GM18505 (cell line): ENCODE measurements around the gene RAI1.
A peak's percentile ranks its signal among the peaks of the same experiment; 100 is the strongest.

Experiments used
- ATAC-seq: cut with Tn5 transposase; IDR thresholded peaks from one replicate; pipeline ENCODE4 v1.9.1; 2021; ENCODE audit not compliant: unreplicated experiment
- POLR2A ChIP-seq: IDR thresholded peaks from 4 replicates; pipeline ENCODE4 v1.6.1; 2011; ENCODE audit warnings: borderline replicate concordance; ENCODE audit not compliant: insufficient read depth, insufficient read length; ENCODE audit errors: extremely low read depth

Gene RAI1

GRCh38 chr17:17849147-17849820 is 168.0 kb downstream of the RAI1 start:
- ATAC-seq = no peak
- TF ChIP-seq POLR2A = peak; percentile 27

GRCh38 chr17:17849845-17850373 is 168.7 kb downstream of the RAI1 start:
- TF ChIP-seq POLR2A = no peak
- ATAC-seq = no peak

GRCh38 chr17:17851103-17852002 is 170.1 kb downstream of the RAI1 start:
- TF ChIP-seq POLR2A = no peak
- no peak for ATAC-seq

- TF ChIP-seq POLR2A = no peak
Measured at GRCh38 chr17:17852930-17853329, 171.7 kb downstream of the RAI1 start.

GRCh38 chr17:17853811-17854447 is 172.7 kb downstream of the RAI1 start:
- ATAC-seq = no peak
- TF ChIP-seq POLR2A = no peak

More at GRCh38 chr17:17852930-17853329, 171.7 kb downstream of the RAI1 start:
- no peak for ATAC-seq

GRCh38 chr17:17855976-17856375 is 174.7 kb downstream of the RAI1 start:
- ATAC-seq = no peak
- no peak for TF ChIP-seq POLR2A

GRCh38 chr17:17856386-17856785 is 175.1 kb downstream of the RAI1 start:
- no peak for ATAC-seq
- no peak for TF ChIP-seq POLR2A

GRCh38 chr17:17857496-17857895 is 176.2 kb downstream of the RAI1 start:
- no peak for ATAC-seq
- TF ChIP-seq POLR2A = no peak

- no peak for ATAC-seq
- TF ChIP-seq POLR2A = no peak
Measured at GRCh38 chr17:17859909-17860765, 178.9 kb downstream of the RAI1 start.

GRCh38 chr17:17860766-17861107 is 179.5 kb downstream of the RAI1 start:
- no peak for ATAC-seq
- TF ChIP-seq POLR2A = no peak
